Activated naive CD8-positive, alpha-beta T cell treated with anti-CD3 and anti-CD28 coated beads for 36 hours (primary cell): ENCODE data around the gene VCPKMT. TPM values are rescaled to one million over a fixed set of nuclear protein-coding genes. Genes with fewer than 3 reads are reported as not detected.

Experiments used
- DNase-seq: peaks from one replicate; pipeline ENCODE4 v3.0.0; 2021
- H3K27ac Mint-ChIP-seq: one replicate; pipeline ENCODE4 v1.8.0; 2022; ENCODE audit warnings: mild to moderate bottlenecking, moderate library complexity, mixed read lengths
- H3K27me3 Mint-ChIP-seq: one replicate; pipeline ENCODE4 v1.8.0; 2022; ENCODE audit warnings: mild to moderate bottlenecking, mixed read lengths
- H3K36me3 Mint-ChIP-seq: one replicate; pipeline ENCODE4 v1.8.0; 2021; ENCODE audit warnings: mild to moderate bottlenecking, mixed read lengths
- H3K4me1 Mint-ChIP-seq: one replicate; pipeline ENCODE4 v1.8.0; 2021; ENCODE audit warnings: mixed read lengths
- H3K4me3 Mint-ChIP-seq: one replicate; pipeline ENCODE4 v1.8.0; 2022; ENCODE audit warnings: mild to moderate bottlenecking, moderate library complexity, mixed read lengths
- H3K9me3 Mint-ChIP-seq: one replicate; pipeline ENCODE4 v1.8.0; 2022; ENCODE audit warnings: mixed read lengths
- total RNA-seq, 2 experiments: library from RNA; stranded (reverse); gene quantifications; one replicate each; pipeline ENCODE4 v1.2.3, GENCODE V29; 2021

Gene VCPKMT
- total RNA-seq, 2 experiments from 2014 or later: 13.3 to 14.3 TPM

DNA sequence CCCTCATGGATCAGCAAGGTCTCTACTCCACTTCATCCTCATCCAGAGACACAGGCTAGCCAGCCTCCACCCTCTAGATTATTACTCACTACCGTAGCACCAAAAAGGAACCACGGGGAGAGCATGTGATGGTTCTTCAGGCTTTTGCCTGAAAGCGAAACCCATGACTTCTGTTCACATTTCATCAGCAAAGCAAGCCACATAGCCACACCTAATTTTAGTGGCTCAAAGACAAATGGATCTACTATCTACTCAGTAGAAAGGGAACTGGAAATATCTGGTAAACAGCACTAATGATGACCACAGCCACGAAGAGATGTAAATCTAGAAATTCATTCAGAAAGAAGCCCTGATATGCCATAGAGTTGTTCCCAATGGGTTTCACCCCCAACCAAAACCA is 51.4 kb downstream of the VCPKMT start:
- no peaks in the 10 kb centered on the region for H3K9me3 Mint-ChIP-seq
- peaks cover 79% of the 10 kb centered on the region for H3K4me1 Mint-ChIP-seq
- H3K36me3 Mint-ChIP-seq: peaks cover 24% of the 10 kb centered on the region
- no peaks in the 10 kb centered on the region for H3K27me3 Mint-ChIP-seq
- H3K4me3 Mint-ChIP-seq: peak overlapping the region; percentile 15
- DNase-seq: peak; percentile 68
- H3K27ac Mint-ChIP-seq: peak overlapping the region; percentile 98

DNA sequence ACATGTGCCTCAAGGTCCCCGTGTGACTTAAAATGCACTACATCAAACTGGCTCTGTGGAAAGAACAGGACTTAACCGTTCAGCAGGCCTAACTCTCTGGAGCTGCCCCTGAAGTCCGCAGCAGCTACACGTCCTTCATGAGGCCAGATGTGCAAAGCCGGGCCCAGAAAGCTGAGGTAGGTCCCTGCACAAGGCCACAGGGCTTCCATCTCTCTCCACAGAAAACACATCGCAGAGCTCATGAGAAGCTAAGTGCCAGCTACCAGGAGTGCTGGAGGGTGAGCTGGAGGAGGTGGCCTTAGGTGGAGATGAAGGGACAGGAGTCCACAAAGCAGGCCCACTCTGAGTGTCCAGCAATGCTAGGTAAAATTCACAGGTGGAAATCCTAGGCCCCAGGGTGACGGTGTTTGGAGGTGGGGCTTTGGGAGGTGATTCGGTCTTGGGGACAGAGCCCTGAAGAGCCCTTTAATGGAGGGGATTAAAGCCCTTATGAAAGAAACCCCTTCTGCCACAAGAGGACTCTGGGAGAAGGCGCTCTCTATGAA is 52.4 kb downstream of the VCPKMT start:
- H3K36me3 Mint-ChIP-seq: peaks cover 28% of the 10 kb centered on the region
- peaks cover 83% of the 10 kb centered on the region for H3K4me1 Mint-ChIP-seq
- DNase-seq: no peak
- H3K4me3 Mint-ChIP-seq: no peak overlapping the region
- H3K27ac Mint-ChIP-seq: peak overlapping the region; percentile 98
- H3K27me3 Mint-ChIP-seq: no peaks in the 10 kb centered on the region
- H3K9me3 Mint-ChIP-seq: no peaks in the 10 kb centered on the region

DNA sequence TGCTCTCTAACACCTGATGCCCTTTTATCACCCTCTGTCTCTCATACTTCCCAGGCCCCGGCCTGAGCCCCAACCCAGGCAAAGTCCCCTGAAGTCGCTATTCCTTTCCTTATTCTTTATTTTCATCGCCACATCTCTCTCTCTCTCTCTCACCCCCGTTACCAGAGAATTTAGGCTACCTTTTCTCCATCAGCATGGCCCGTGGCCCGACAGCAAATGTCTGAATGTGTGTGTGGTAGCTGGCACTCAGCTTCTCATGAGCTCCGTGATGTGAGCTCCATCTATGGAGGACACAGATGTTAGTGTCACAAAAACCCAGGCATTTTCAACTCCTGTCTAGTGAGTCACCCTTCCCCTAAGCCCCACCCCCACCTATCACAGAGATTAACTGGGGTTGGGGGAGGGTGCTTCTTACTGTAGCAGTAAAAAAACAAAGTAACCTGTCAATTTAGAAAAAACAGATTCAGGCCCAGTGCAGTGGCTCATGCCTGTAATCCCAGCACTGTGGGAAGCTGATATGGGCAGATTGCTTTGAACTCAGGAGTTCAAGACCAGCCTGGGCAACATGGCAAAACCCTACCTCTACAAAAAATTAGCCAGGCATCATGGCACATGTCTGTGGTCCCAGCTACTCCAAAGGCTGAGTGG is 53.8 kb downstream of the VCPKMT start:
- peaks cover 21% of the 10 kb centered on the region for H3K36me3 Mint-ChIP-seq
- peaks cover 82% of the 10 kb centered on the region for H3K4me1 Mint-ChIP-seq

DNA sequence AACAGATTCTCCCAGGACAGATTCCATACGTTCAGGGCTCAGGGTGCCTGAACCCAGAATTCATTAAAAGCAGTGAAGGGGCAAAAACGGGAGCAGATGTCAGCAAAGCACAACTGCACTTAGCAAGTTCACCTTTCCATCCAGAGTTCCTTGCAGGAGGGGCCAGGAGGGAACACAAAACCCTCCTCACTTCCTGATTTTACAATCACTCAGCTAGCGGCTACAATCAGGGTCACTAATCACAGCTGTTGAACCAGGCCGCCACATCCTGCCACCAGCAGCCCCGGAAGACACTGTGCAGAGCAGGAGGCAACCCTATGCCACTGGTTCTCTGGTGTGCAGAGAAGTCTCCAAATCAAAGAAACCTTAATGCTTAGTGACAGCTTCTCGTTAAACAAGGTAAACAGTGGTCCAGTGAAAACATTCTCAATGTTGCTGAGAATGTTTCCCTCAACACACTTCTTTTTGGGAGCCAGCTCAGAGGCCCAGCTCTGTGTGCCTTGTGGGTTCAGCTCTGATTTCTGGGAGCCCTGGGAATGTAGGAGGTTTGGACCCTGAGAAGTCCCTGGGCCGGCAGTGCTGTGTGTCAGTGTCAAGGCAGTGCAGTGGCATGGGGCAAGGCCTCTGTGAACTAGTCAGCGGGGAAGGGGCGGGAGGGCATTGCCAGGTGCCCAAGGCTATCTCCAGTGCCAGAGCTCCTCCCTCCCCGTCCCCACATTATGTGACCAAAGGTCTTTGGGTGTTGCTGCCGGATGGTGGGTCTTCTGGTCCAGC is 54.5 kb downstream of the VCPKMT start:
- H3K4me3 Mint-ChIP-seq: peak overlapping the region; percentile 99

More for the DNA sequence above, 53.8 kb downstream of the VCPKMT start:
- peak; percentile 72 for DNase-seq
- H3K27me3 Mint-ChIP-seq: no peaks in the 10 kb centered on the region
- H3K4me3 Mint-ChIP-seq: peak overlapping the region; percentile 99
- H3K9me3 Mint-ChIP-seq: no peaks in the 10 kb centered on the region
- peak overlapping the region; percentile 98 for H3K27ac Mint-ChIP-seq

DNA sequence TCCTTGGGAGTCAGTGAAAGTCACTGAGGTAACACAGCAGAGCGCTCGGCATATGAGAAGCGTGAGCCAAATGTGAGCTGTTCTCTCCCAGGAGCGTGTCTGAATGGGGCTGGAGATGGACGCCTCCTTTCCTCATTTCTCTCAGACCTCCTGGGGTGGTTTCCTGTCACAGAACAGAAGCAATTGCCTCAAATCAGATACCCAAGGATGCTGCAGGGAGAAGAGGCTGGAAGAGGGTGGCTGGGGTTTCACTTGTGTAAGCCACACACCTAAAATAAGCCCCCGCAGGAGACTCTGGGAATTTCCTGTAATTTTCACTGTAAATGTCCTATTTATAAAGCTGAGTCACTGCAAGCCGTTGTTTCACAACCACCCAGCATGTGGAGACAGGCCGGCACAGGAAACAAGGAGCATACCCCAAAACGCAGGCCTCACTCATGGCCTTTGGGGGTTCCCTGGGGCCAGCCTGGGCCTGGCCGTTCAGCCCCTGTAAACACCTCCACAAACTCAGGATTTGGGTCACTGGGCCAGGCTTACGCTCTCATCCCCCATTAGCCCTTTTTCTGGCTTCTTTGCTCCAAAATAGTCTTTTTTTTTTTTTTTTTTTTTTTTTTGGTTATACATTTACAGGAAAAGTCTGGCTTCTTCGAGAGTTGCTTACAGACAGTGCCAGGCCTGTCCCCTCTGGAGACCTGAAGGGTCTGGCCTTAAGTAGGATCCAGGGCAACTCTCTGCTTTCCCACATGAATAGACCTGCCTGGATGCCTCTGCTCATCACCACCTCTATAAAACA is 55.3 kb downstream of the VCPKMT start:
- H3K4me3 Mint-ChIP-seq: peak overlapping the region; percentile 99
- peaks cover 72% of the 10 kb centered on the region for H3K4me1 Mint-ChIP-seq
- H3K36me3 Mint-ChIP-seq: peaks cover 14% of the 10 kb centered on the region
- no peaks in the 10 kb centered on the region for H3K9me3 Mint-ChIP-seq
- peak overlapping the region; percentile 98 for H3K27ac Mint-ChIP-seq
- no peaks in the 10 kb centered on the region for H3K27me3 Mint-ChIP-seq
- DNase-seq: peak; percentile 63

More for the DNA sequence above, 54.5 kb downstream of the VCPKMT start:
- Mint-ChIP-seq H3K9me3 (no peaks in the 10 kb centered on the region), H3K36me3 (peaks cover 17% of the 10 kb centered on the region), H3K4me1 (peaks cover 78% of the 10 kb centered on the region), H3K27me3 (no peaks in the 10 kb centered on the region), H3K27ac (peak overlapping the region; percentile 98)
- DNase-seq: peak; percentile 72

DNA sequence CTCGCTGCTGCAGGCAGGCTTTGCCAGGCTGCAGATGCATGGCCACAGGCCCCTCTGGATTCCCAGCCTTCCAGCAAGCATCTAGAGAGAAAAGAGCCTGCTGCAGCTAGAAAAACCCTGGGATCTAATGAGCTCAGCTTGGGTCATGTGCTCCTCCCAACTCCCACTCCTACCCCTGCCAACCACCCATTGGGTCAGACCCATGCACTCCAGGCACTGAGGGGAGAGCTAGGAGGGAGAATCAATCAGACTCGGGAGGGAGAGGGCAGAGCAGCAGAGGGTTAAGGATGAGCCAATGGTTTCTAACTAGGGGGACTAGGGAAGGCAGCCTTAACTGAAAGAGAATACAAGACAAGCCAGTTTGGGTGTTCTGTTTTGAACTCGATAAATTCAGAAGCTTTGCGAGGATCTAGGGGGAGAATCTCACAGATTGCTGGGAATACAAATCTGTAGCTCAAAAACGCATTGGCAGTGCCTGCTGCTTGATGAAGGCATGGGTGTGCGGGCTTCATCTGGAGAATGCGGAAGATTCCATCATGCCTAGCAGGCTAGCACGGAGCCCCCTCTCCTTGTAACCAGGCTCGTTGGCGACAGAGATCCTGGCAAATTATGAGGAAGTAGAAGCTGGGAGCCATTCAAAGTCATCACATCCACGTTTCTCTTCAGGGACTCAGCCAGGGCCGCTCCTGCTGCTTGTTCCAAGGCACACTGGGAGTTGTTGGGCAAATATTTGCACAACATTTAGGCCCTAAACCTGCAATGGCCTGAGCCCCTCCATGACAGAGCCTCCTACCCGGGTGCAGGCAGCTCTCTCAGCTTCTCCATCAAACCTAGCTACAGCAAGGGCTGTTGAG is 56.4 kb downstream of the VCPKMT start:
- peaks cover 12% of the 10 kb centered on the region for H3K36me3 Mint-ChIP-seq
- no peaks in the 10 kb centered on the region for H3K27me3 Mint-ChIP-seq
- H3K9me3 Mint-ChIP-seq: no peaks in the 10 kb centered on the region
- no peak for DNase-seq
- H3K27ac Mint-ChIP-seq: peak overlapping the region; percentile 98
- H3K4me3 Mint-ChIP-seq: no peak overlapping the region
- H3K4me1 Mint-ChIP-seq: peaks cover 64% of the 10 kb centered on the region

Other genes starting within 250 kb of the VCPKMT start
- gene ARF6, start 223.5 kb downstream of the VCPKMT start, total RNA-seq: 100 to 1,000 TPM; 134 to 135 TPM
- 10 to 100 TPM; 13.4 to 13.6 TPM for gene SOS2, start 115.0 kb upstream of the VCPKMT start, total RNA-seq
- 10 to 100 TPM; 21.1 to 21.6 TPM for gene L2HGDH, start 195.7 kb upstream of the VCPKMT start, total RNA-seq
- gene DMAC2L, start 195.8 kb upstream of the VCPKMT start, total RNA-seq: 10 to 100 TPM; 14.5 to 18.1 TPM